Measurements from ENCODE around the gene ITGB3.
"Not testable (repeated sequence)": the region's sequence is repeated elsewhere in the genome, so short reads cannot be mapped to it uniquely, and the experiment has no call there.

Gene ITGB3

GRCh38 chr17:47223007-47223406, 30.6 kb upstream of the ITGB3 start:
- no peak for DNase-seq (ENCODE audit: low read depth)

GRCh38 chr17:47223460-47223859, 30.2 kb upstream of the ITGB3 start:
- no peak for DNase-seq (ENCODE audit: low read depth)

- DNase-seq (ENCODE audit: low read depth), result not testable (repeated sequence)
Observed at GRCh38 chr17:47224077-47224476, 29.6 kb upstream of the ITGB3 start.

GRCh38 chr17:47224966-47225365, 28.7 kb upstream of the ITGB3 start:
- DNase-seq (ENCODE audit: low read depth), result peak; percentile 83

GRCh38 chr17:47225436-47225858, 28.2 kb upstream of the ITGB3 start:
- peak; percentile 84 for DNase-seq (ENCODE audit: low read depth)

- no peak for DNase-seq (ENCODE audit: low read depth)
Observed at GRCh38 chr17:47225911-47226688, 27.5 kb upstream of the ITGB3 start.

GRCh38 chr17:47227862-47228261, 25.8 kb upstream of the ITGB3 start:
- no peak for DNase-seq (ENCODE audit: low read depth)

- peak; percentile 94 for DNase-seq (ENCODE audit: low read depth)
Observed at GRCh38 chr17:47229535-47230443, 23.8 kb upstream of the ITGB3 start.

GRCh38 chr17:47230864-47231263, 22.8 kb upstream of the ITGB3 start:
- no peak for DNase-seq (ENCODE audit: low read depth)

- DNase-seq (ENCODE audit: low read depth), result no peak
Observed at GRCh38 chr17:47231334-47231733, 22.3 kb upstream of the ITGB3 start.

- no peak for DNase-seq (ENCODE audit: low read depth)
Observed at GRCh38 chr17:47231866-47232265, 21.8 kb upstream of the ITGB3 start.

GRCh38 chr17:47232465-47232864, 21.2 kb upstream of the ITGB3 start:
- DNase-seq (ENCODE audit: low read depth), result no peak

- DNase-seq (ENCODE audit: low read depth), result no peak
Observed at GRCh38 chr17:47235506-47235905, 18.1 kb upstream of the ITGB3 start.

- no peak for DNase-seq (ENCODE audit: low read depth)
Observed at GRCh38 chr17:47235923-47236322, 17.7 kb upstream of the ITGB3 start.

- no peak for DNase-seq (ENCODE audit: low read depth)
Observed at GRCh38 chr17:47237841-47238240, 15.8 kb upstream of the ITGB3 start.

GRCh38 chr17:47238321-47239010, 15.2 kb upstream of the ITGB3 start:
- DNase-seq (ENCODE audit: low read depth), result no peak

- no peak for DNase-seq (ENCODE audit: low read depth)
Observed at GRCh38 chr17:47239619-47239966, 14.0 kb upstream of the ITGB3 start.

GRCh38 chr17:47239967-47240651, 13.5 kb upstream of the ITGB3 start:
- peak; percentile 99 for DNase-seq (ENCODE audit: low read depth)

GRCh38 chr17:47240806-47241205, 12.8 kb upstream of the ITGB3 start:
- no peak for DNase-seq (ENCODE audit: low read depth)

GRCh38 chr17:47242648-47243047, 11.0 kb upstream of the ITGB3 start:
- DNase-seq (ENCODE audit: low read depth), result no peak

GRCh38 chr17:47243737-47244598, 9.7 kb upstream of the ITGB3 start:
- DNase-seq (ENCODE audit: low read depth), result no peak

Data from amniotic epithelial cell (primary cell).